Right renal pelvis (tissue), 4 donors: Measurements from ENCODE around the gene LZTR1. TPM values are rescaled to one million over a fixed set of nuclear protein-coding genes. Genes with fewer than 3 reads are reported as not detected.
"Not testable (repeated sequence)": the region's sequence is repeated elsewhere in the genome, so short reads cannot be mapped to it uniquely, and the experiment has no call there.

Source experiments
- DNase-seq, 4 donors: peaks; one replicate each; pipeline ENCODE4 v3.0.0-alpha.2; 2013; ENCODE audit warnings: low read depth in 4 of 4, low spot score in 3 of 4, missing footprints in 1 of 4
- polyA plus RNA-seq, 4 donors: library from polyadenylated mRNA; unstranded; fragments of 120-200 nt; gene quantifications; one replicate each; pipeline ENCODE4 v1.2.1, GENCODE V29; 2013; ENCODE audit not compliant: insufficient read length in 4 of 4

Gene LZTR1
- polyA plus RNA-seq, 4 donors = 43.3 to 55.0 (median 49.1) TPM

GRCh38 chr22:20994128-20994901 is 12.2 kb downstream of the LZTR1 start:
- DNase-seq = no peak

- DNase-seq = no peak
Measured at GRCh38 chr22:20994902-20995241, 12.8 kb downstream of the LZTR1 start.

DNA sequence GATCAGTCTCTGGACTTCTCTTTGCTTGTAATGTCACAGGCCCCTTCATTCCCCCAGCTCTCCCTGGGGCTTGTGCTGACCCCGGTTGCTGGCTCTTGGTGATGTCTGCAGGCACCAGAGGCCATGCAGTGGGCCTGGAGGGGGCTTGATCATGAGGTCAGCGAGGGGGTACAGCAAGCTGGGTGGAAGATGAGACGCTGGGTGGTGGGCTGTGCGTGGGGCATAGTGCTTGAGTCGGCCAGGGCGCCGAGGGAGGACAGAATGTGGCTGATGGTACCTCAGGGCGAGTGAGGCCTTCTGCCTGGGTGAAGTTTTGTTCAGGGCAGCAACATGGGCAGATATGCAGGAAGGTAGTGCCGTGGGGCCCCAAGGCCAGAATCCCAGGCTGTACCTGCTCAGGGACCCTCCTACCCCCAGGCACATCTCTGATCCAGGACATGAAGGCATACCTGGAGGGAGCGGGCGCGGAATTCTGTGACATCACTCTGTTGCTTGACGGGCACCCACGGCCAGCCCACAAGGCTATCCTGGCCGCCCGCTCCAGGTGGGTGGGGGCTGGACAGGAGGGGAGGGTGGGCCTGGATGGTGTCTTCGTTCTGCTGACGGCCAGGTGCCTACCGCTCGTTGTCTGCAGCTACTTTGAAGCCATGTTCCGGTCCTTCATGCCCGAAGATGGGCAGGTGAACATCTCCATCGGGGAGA is 13.4 kb downstream of the LZTR1 start:
- DNase-seq = no peak

DNA sequence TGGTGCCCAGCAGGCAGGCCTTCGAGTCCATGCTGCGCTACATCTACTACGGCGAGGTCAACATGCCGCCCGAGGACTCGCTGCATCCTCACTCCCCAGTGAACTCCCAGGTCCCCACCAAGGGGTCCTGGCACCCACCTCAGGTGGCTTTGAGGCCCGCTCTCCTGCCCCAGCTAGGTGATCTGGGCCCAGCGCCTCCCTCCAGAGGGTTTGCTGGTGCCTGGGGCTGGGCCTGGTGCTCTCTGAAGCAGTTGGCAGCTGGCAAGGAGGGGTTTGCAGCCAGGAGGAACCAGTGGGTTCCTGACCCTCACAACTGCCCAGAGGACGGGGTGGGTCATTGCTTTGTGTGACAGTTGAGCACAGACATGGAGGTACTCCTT is 13.9 kb downstream of the LZTR1 start:
- no peak for DNase-seq

DNA sequence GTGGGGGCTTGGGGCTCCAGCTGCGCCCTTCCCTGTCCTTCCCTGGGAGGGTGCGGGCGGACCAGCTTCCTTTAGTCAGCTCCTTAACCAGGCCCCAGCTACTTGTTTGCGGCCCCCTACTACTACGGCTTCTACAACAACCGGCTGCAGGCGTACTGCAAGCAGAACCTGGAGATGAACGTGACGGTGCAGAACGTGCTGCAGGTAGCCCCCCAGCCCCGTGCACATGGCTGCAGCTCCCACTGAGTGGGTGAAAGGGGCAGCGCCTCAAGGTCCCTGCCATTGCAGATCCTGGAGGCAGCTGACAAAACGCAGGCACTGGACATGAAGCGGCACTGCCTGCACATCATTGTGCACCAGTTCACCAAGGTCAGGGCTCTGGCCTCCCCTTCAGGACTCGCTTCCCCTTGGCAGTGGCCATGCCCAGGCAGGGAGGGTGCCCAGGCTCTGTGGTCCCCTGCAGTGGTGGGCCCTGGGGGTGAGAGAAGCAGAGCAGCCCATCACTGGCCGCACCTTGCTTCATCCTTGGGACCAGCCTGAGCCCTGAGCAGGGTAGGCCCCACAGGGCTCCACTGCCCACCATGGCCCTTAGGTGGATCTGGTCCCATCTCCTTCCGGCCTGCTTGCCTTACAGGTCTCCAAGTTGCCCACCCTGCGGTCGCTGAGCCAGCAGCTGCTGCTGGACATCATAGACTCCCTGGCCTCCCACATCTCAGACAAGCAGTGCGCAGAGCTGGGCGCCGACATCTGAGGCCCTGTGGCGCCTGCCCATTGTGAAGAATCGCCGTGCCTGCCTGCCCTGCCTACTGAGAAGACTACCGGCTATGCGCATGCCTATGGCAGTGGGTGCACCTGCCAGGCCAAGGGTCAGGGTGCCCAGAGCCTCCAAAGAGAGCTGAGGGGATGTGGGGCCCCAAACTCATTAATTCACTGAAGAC is 14.8 kb downstream of the LZTR1 start:
- no peak for DNase-seq

GRCh38 chr22:20997536-20998257 is 15.6 kb downstream of the LZTR1 start:
- no peak for DNase-seq

DNA sequence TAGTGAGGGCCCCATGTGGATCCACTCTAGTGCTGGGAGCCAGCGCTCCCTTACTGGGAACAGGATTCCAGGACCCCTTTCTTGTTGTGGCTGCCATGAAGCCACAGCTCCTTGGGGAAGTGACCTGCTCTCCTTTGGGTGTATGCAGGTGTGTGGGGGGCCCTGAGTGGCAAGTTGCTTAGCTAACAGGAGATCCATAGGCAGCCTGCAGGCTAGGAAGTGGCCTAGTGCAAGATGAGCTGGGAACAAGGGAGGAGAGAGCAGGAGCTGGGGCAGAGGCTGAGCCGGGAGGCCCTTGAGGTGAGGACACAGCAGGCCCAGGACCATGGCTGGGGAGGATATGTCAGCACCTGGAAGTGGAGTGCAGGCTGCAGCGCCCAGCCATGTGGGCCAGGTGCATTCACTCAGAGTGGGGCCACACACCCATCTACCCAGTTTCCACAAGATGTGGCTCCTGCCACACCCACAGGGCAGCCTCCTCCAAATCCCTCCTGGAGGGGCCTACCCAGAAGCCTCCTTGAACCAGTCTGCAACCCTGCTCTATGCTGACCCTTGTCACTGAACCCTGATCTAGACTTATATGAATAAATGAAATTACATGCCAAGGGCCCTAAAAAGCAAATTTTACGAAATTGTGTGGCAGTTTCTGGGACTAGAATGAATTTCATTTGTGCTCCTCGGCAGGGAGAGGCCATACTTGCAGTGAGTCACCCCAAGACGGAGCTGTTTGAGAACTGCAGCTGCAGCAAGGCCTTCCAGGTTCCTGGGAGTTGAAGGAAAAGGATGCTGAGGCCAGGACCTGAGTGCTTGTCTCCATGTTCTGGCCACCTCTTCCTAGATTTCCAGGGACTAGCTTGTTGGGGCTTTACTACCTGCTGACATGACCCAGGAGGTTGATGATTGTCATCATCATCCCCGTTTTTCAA is 16.6 kb downstream of the LZTR1 start:
- no peak for DNase-seq

DNA sequence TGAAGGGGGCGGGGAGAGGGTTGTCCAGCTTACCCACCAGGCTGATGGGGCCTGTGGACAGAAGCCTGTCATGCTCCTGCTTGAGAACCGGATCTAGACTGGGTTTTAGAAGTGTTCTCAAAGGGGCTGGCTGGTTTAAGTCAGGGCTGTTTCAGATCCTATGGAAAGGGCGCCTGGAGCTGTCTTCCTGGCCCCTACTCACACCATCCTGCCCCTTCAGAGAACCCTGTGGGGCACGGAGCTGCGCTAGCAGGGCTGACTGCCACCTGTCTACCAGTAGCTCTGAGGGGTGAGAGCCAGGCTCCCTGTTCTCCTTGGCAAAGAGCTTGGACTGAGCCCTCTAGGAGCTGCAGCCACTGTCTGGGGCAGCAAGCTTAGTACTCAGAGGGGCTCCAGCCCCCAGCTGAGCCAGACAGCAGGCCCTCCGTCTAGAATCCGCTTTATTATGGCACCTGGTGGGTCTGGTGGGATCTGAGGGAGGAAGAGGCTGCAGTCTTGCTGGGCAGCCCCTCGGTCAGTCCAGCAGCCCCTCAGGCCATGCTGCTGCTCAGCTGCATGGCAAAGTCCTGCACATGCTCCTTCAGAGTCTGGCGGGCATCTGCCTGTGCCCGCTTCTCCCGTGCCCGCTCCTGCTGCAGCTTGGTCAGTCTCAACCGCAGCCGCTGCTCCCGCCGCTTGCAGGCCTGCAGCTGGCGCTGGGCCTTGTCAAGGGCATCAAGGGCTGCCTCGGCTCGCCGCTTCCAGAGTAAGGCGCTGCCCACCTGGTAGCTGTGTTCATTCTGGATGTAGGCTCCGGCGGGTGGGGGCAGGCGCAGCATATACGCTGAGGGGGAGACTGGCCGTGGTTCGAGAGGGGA is 17.5 kb downstream of the LZTR1 start:
- DNase-seq = no peak

GRCh38 chr22:21000207-21000986 is 18.3 kb downstream of the LZTR1 start:
- no peak for DNase-seq

DNA sequence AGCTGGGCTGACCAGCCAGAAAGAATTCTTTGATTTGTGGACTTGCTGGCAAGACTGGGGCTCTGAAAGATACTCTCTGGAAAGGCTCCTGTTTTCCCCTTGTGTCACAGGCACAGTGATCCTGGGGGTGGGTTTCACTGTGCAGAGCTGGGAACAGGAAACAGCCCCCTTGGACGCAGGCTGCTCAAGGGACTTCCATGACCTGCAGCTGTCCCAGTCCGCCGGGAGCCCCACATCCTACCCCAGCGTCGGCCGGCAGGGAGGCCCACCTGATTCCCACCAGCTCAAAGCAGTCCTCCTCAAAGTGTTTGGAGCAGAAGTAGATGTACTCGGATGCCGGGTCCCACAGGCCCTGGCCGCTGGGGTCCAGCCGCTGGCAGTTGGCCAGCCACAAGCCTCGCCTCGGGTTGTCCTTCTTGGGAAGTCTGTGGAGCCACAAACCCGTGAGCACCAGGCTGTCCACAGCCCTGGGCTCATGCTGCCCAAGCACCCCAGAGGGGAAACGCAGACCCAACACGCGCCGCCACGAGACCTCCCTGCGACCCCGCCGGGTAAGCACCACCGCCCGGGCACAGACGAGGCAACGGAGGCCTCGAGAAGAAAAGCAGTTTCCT is 19.0 kb downstream of the LZTR1 start:
- DNase-seq = no peak

DNA sequence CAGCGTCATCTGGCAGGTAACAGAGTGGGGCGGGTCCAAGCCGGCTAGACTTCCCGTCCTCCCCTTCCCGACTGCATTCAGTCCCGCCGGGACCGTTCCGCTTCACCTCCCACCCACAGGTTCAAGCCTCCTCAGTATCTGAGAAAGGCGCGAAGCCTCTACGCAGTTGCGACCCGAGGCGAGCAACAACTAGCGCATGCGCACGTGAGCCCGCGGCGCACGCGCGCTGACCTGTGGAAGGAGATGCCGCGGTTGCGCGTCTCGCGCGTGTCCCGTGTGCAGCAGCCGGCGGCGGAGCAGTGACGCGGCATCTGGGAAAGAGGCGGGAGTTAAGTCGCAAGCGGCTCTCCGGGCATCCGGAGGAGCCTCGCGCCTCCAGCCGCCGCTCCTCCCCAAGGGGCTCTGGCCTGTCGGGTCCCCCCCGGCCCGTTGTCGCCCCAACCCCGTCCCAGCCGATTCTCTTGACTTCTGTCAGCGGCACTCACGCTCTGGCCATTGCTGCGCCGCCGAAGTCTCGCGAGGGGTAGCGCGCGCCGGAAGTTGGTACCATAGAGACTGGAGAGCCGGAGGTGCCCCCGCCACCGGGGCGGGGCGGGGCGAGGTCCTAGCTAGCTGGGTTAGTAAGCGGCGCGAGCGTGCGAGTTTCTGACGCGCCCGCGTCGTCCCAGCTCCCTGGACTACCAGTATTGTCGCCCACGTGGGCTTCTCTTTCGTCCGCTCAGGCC is 19.7 kb downstream of the LZTR1 start, which contains the start of gene THAP7:
TSS of gene THAP7 (minus strand) at position 518 of the 725 bp plus-strand sequence. CDS start at position 311, 207 bp downstream.
- DNase-seq = peak; percentile 88 to 94 (median 90)

DNA sequence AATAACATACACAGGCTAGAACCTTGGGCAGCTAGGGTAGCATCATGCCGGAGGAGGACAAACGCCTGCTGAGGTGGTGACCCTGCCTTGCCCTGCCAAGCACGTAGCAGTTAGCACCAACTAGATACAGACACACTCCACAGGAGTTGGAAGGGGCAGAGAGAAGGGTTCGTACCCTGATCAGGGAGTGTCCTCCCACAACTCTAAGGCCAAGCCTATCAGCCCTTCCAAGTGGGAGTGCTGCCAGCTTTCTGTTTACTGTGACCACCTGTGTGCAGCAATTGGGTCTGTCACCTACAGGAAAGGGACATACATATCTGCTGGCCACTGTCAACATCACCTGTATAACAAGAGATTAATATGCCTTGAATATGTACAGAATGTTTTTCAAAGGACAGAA is 21.7 kb downstream of the LZTR1 start:
- DNase-seq = no peak

DNA sequence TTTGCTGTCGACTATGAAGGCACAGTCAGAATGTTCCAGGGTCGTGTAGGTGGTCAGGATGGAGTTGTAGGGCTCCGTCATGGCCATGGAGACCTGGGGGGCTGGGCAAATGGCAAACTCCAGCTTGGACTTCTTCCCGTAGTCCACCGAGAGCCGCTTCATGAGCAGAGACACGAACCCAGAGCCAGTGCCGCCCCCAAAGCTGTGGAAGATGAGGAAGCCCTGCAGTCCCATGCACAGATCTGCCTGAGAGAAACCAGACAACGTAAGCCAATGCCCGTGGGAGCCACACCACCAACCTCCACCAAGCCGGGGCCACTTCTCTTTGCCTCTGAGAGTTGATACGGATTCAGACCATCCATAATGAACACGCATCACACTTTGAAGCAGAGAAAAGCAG is 27.1 kb downstream of the LZTR1 start:
- not testable (repeated sequence) for DNase-seq

GRCh38 chr22:21009638-21010425 is 27.7 kb downstream of the LZTR1 start:
- peak; percentile 53 to 71 (median 66) for DNase-seq

DNA sequence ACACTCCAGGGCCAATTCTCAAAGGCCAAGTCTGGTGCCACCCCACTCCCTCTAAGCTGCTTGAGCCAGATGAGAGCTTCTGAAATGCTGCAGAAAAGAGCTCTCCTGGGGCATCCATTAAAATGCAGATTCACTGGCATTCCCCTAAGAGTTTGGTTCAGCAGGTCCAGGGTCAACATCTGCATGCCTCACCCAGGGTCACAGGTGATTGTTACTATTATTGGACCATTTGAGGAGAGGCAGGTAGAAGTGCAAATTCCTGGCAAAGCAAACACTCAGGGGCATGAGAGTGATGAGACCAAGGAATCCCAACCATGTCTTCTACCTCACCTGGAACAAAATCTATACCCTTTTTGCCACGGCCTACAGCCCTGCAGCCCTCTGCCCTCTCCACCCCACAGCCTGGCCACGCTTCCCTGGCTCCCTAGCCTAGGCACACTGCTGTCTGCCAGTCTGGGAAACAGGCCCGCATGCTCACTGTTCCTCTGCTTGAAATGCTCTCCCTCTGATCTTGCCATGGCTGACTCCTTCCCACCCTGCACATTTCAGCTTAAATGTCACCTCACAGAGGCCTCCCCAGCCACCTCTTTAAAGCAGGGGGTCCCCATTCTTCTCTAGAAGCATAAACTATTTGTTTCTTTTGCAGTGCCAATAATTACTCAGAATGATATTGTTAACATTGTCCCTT is 28.5 kb downstream of the LZTR1 start:
- no peak for DNase-seq
